NCI-H1694 treated with DMSO at 0.1 percent for 48 hours (cell line): ENCODE data around the gene ATAT1.

Source experiments
- DNase-seq: peaks from one replicate; lab custom pipeline; 2025; lab: John Stamatoyannopoulos, UW

ATAT1 gene

DNA sequence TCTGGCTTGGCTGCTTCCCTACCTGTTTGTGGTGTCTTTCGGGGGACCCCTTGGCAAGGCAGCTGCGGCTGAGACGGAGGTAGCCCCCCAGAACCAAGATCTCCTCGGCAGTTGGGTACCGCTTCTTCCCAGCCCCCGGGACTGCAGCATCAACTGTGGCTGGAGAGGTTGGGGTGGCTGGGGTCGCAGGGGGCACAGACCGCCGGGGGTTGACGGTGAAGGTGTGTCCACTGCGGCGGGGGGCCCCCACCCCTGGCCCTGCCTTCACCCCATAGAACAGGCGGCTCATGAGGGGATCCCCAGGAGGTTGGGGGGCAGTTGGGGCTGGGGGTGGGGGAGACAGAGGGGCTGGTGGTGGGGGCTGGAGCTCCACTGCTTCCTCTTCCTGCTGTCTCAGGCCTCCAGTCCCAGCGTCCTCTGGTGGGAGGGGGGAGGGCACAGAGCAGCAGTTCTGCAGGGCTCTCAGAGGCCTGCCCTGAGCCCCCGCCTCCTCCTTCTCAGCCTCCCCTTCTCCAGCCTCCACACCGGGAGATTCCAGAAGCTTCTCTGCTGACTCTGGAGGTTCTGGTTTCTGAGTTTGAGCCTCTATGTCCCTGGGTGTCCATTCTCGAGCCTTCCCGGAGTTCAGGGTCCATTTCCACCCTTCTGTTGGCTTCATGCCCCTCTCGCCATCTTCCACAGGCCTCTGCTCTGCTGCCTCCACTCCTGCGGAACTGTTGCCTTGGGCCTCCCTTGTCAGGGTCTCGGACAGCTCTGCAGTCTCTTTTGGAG, 57.9 kb downstream of the ATAT1 start:
- no peak for DNase-seq

- no peak for DNase-seq
Observed at GRCh38 chr6:30685157-30686008, 58.7 kb downstream of the ATAT1 start.

DNA sequence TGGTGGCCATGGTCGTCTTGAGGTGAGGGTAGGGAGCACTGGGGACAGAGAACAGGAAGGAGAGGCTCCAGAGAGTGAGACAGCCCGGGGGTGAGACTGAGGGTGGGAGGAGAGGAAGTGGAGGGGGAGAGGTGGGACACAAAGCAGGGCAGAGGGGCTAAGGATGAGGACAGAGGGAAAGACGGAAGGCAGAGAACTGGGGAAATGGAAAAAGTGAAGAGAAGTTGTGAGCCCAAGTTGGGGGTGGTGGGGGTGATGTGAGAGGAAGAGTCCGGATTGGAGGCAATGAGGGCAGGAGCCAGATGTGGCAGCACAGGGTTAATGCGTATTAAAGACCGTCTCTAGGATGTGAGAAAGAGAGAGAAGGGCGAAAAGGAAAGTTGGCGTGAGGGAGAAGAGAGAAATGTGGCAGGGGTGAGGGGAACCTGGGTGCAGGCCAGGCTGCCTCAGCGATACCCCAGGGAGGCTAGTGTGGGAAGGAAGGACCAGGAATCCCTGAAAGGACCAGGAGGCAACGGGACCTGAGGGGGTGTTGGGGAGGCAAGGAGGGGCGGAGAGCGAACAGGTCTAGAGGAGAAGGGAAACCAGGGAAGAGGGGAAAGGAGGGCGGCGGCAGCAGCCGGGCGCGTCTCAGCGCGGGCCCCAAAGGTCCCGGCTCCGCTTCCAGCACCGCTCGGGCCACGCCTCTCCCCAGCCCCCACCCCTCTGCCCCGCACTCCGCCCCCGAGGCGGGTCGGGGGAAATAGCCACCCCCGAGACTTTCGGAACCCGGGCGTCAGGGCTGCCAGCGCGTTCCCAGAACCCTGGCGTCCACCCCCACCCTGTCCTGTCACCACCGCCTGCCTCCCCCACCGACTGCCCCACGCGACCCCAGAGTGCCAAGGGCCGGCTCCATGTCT, 59.6 kb downstream of the ATAT1 start, which contains the start of gene PPP1R18:
PPP1R18 (minus strand) TSS at position 637 of the 899 bp plus-strand sequence; CDS start at position 10, 627 bp downstream.
- DNase-seq: no peak

DNA sequence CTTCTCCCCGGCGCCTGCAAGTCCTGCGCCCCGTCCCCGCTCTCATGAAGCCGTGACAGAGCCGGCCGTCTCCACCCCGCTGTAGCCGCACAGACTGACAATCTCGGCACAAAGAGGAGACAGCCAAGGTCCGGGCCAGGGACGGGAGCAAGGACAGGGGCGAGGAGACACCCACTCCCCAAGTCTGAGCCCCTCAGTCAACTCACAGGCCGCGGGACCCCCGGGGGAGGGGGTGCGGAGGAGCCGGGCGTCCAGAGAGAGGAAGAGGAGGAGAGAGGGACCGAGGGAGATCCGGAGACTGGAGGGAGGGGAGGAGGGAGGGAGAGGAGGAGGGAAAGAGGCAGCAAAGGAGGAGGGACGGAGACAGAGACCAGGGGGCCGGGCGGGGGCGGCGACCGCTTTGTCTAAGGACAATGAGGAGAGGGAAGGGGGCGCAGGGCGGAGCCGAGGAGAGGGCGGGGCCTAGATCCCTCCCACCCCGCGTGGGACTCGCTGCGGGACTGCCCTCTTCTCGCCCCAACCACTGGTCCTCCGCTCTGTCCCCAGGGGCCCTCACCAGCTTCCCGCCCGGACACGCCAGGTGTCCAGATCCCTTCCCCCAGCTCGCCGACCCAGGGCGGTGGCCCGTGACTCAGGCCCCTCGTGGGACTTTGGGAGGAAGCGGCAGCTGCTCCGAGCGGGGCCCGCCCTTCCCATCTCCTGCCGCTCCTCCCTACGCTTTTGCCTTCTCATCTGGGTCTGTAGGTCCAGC, 60.4 kb downstream of the ATAT1 start:
- DNase-seq: peak; percentile 40

- no peak for DNase-seq
Observed at GRCh38 chr6:30687659-30688431, 61.2 kb downstream of the ATAT1 start.

- no peak for DNase-seq
Observed at GRCh38 chr6:30688569-30688968, 61.9 kb downstream of the ATAT1 start.

DNA sequence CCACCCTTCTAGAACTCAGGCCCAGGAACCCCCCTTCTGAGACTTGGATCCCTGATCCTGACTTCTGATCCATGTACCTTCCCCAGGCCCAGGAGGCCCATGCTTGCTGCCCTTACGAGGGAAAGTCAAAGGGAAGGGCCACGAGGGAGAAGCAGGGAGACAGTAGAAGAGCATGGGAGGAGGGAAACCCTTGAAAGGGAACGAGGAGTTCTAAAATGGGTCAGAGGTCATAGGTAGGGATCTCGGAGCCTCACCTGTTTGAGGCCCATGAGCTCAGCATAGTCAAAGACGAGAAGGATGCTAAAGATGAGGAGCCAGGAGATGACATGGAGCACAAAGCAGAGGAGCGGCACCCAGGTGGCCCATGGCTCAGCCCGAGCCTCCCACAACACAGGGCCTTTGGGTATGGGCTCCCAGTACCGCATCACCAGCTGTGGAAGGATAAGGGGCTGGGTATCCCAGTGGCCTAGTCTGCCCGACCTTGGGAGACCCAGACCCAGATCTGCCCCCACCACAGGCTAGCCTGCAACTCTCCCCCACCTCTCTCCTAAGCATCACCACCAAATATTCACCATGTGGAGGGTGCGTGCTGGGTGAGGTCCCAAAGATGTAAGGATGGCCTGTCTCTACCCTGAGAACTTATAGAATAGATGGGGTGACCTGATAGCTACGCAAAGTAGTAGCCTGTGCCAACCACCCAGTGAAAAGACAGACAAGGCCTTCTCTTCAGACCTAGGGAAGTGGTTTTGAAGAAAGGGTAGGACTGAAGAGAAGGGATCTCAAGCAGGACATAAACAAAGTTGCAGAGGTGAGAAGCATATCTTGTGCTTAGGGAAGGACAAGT, 62.6 kb downstream of the ATAT1 start:
- DNase-seq: no peak

DNA sequence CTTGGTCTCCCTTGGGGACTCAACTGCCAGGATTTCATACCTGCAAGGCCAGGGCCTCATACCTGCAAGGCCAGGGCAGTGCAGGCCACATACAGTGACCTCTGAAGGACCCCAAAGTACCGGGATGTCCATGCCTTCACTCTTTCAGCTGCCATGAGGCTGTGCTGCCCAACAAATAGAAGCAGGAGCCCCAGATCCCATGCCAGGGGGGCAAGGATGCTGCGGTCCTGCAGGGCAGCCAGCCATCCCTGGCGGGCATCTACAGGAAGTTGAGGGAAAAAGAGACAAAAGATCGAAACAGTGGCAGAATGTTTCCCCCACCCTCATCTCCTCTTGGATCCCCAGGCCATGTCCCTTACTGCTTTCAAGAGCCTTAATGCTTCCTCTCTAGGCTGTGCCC, 63.3 kb downstream of the ATAT1 start:
- no peak for DNase-seq

DNA sequence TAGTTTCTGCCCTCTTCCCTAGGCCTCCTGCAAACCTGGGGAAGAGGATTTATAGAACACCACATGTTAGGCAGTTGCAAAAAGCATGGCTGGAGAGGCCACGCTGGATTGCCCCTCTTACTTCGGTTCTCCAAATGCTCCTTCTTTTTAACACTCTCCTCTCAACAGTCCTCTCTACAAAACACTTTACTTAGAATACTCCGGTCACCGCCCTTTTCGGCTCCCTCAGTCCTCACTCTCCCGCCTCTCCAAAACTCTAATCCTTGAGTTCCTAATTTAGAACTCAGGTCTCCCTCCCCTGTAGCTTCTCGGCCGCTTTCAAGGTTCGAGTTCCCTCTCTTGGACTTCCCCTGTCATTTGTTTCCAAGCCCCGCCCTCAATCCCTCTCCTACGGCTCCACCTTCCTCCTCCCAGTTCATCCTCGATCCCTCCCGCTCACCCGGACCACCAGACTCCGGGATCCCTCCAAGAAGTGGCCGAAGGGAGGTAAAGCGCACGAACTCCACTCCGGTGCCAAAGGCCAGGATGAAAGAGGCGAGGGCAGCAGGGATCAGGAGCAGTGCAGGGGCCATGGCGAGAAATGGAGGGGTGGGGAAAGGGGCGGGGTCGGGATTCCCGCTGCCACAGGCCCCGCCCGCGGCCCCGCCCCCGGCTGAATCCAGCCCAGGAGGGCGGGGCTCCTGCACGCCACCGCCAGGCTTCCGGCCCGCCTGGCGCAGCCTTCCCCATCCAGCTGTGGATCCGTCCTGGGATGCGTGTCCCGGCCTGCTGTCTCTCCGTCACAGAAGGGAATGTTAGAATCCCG, 63.9 kb downstream of the ATAT1 start, which contains the start of gene NRM:
NRM (minus strand) TSS at position 582 of the 805 bp plus-strand sequence; CDS start at position 572, 10 bp downstream.
- DNase-seq: peak; percentile 80

DNA sequence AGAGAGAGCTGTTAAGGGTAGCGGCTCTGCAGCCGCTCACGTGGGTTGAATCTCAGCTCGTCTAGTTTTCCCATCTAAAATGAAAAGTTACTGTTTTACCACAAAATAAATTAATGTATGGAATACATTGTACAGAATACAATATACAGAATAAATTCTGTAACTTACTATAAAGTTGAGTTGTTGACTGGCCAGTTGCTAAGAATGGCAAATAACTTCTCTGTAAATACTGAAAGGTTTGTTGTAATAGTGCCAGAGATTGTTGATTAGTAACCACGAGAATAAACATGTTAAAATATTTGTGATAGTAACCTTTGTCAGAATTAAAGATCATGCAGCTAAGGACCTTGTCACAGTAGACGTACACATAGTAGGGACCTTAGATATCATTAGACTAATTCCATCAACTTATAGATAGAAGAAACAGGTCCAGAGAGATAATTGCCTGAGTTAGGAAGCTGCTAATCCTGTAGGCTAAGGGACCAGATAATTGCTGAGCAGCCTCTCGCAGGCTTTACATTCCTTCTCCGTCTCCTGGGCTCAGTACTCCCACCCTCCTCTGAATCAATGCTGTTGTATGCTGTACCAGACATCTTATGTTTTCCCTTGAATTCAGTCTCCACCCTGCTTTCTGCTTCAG, 64.7 kb downstream of the ATAT1 start:
- no peak for DNase-seq
